ENCODE data around the gene SLC9A7. TPM values are rescaled to one million over a fixed set of nuclear protein-coding genes. Genes with fewer than 3 reads are reported as not detected.
A peak's percentile ranks its signal among the peaks of the same experiment; 100 is the strongest.

The SLC9A7 gene
- total RNA-seq, 1 experiment from 2014 or later: 10.6 TPM

- no peak for DNase-seq (ENCODE audit: low read depth)
- in situ Hi-C loops (cut with HindIII; ENCODE audit: low pct_unique_long_range_greater_than_20kb, low sequenced_read_pairs): no loop called here
Observed at GRCh38 chrX:46572340-46572936, 186.5 kb downstream of the SLC9A7 start.

GRCh38 chrX:46571423-46572339, 187.2 kb downstream of the SLC9A7 start:
- in situ Hi-C loops (cut with HindIII; ENCODE audit: low pct_unique_long_range_greater_than_20kb, low sequenced_read_pairs): no loop called here
- DNase-seq (ENCODE audit: low read depth): no peak

GRCh38 chrX:46569621-46570020, 189.3 kb downstream of the SLC9A7 start:
- no peak for DNase-seq (ENCODE audit: low read depth)
- in situ Hi-C loops (cut with HindIII; ENCODE audit: low pct_unique_long_range_greater_than_20kb, low sequenced_read_pairs): no loop called here

GRCh38 chrX:46567388-46567787, 191.5 kb downstream of the SLC9A7 start:
- in situ Hi-C loops (cut with HindIII; ENCODE audit: low pct_unique_long_range_greater_than_20kb, low sequenced_read_pairs): no loop called here
- DNase-seq (ENCODE audit: low read depth): no peak

- in situ Hi-C loops (cut with HindIII; ENCODE audit: low pct_unique_long_range_greater_than_20kb, low sequenced_read_pairs): no loop called here
- DNase-seq (ENCODE audit: low read depth): no peak
Observed at GRCh38 chrX:46561824-46562657, 196.9 kb downstream of the SLC9A7 start.

- in situ Hi-C loops (cut with HindIII; ENCODE audit: low pct_unique_long_range_greater_than_20kb, low sequenced_read_pairs): no loop called here
- DNase-seq (ENCODE audit: low read depth): no peak
Observed at GRCh38 chrX:46559062-46559461, 199.9 kb downstream of the SLC9A7 start.

- in situ Hi-C loops (cut with HindIII; ENCODE audit: low pct_unique_long_range_greater_than_20kb, low sequenced_read_pairs): no loop called here
- DNase-seq (ENCODE audit: low read depth): peak; percentile 7
Observed at GRCh38 chrX:46554942-46555341, 204.0 kb downstream of the SLC9A7 start.

GRCh38 chrX:46553935-46554334, 205.0 kb downstream of the SLC9A7 start:
- no peak for DNase-seq (ENCODE audit: low read depth)
- in situ Hi-C loops (cut with HindIII; ENCODE audit: low pct_unique_long_range_greater_than_20kb, low sequenced_read_pairs): no loop called here

- in situ Hi-C loops (cut with HindIII; ENCODE audit: low pct_unique_long_range_greater_than_20kb, low sequenced_read_pairs): no loop called here
- peak; percentile 23 for DNase-seq (ENCODE audit: low read depth)
Observed at GRCh38 chrX:46551494-46552128, 207.3 kb downstream of the SLC9A7 start.

- in situ Hi-C loops (cut with HindIII; ENCODE audit: low pct_unique_long_range_greater_than_20kb, low sequenced_read_pairs): no loop called here
- DNase-seq (ENCODE audit: low read depth): no peak
Observed at GRCh38 chrX:46549914-46550313, 209.0 kb downstream of the SLC9A7 start.

Other genes with a start within 250 kb of the SLC9A7 start
- gene ZNF674, start 213.7 kb downstream of the SLC9A7 start, total RNA-seq (2014; rRNA removed; shearing (Covaris generic); ENCODE audit: low replicate concordance): 1.2 and 2.4 TPM in 2 replicates
- gene CHST7, start 185.4 kb downstream of the SLC9A7 start, total RNA-seq (2014; rRNA removed; shearing (Covaris generic); ENCODE audit: low replicate concordance): 26.9 and 27.1 TPM in 2 replicates
- gene RP2, start 77.9 kb upstream of the SLC9A7 start, total RNA-seq (2014; rRNA removed; shearing (Covaris generic); ENCODE audit: low replicate concordance): 11.0 and 13.2 TPM in 2 replicates
- 8.5 and 14.5 TPM in 2 replicates for gene JADE3, start 153.3 kb upstream of the SLC9A7 start, total RNA-seq (2014; rRNA removed; shearing (Covaris generic); ENCODE audit: low replicate concordance)